ENCODE measurements around the gene UQCR11.

DNA sequence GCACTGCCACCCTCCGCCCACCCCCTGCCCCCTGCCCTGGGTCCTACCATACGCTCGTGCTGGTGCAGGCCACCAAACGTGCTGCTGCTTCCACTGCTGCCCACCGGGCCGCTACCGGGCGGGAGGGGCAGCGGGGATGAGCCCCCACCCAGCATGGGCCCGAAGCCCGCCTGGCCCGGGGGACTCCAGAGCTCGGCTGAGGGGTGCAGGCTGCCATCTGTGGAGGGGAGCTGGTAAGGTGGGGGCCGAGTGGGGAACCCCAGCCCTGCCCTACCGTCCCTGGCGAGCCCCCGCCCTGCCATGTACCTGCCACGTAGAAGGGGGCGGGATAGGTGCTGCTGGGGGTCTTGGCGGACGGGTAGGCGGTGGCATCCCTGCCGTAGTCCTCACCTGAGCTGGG is 16.7 kb upstream of the UQCR11 start:
- TF ChIP-seq, protein P1, sequence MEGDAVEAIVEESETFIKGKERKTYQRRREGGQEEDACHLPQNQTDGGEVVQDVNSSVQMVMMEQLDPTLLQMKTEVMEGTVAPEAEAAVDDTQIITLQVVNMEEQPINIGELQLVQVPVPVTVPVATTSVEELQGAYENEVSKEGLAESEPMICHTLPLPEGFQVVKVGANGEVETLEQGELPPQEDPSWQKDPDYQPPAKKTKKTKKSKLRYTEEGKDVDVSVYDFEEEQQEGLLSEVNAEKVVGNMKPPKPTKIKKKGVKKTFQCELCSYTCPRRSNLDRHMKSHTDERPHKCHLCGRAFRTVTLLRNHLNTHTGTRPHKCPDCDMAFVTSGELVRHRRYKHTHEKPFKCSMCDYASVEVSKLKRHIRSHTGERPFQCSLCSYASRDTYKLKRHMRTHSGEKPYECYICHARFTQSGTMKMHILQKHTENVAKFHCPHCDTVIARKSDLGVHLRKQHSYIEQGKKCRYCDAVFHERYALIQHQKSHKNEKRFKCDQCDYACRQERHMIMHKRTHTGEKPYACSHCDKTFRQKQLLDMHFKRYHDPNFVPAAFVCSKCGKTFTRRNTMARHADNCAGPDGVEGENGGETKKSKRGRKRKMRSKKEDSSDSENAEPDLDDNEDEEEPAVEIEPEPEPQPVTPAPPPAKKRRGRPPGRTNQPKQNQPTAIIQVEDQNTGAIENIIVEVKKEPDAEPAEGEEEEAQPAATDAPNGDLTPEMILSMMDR (conservative IDR thresholded peaks at IDR 0.05 in 1 of 2, IDR thresholded peaks at IDR 0.05 in 1 of 2; ENCODE audit: extremely low read depth in 1 of 2, insufficient read depth in 1 of 2, low read depth in 1 of 2, low read length in 2 of 2) = no peak
- TF ChIP-seq EZH2 (IDR thresholded peaks at IDR 0.05; ENCODE audit: borderline replicate concordance, low read length) = no peak

Measured in mammary epithelial cell (primary cell).